Measurements from ENCODE around the gene GHR. TPM values are rescaled to one million over a fixed set of nuclear protein-coding genes. Genes with fewer than 3 reads are reported as not detected.

The GHR gene
- total and polyA plus RNA-seq, 10 donors, result 0.42 to 11.5 (median 5.1) TPM

GRCh38 chr5:42768106-42768504, 344.9 kb downstream of the GHR start:
- Histone ChIP-seq H3K27me3 (replicated peaks in 1 of 7) (no peaks in the 10 kb centered on the region), H3K27ac (no peak overlapping the region), H3K36me3 (peaks cover 0 to 2% (median 0%) of the 10 kb centered on the region in 6 donors), H3K4me1 (no peaks in the 10 kb centered on the region), H3K9me3 (no peaks in the 10 kb centered on the region), H3K4me3 (no peak overlapping the region)
- TF ChIP-seq POLR2AphosphoS5 (IDR thresholded peaks at IDR 0.05), result no peak
- TF ChIP-seq, protein P1, sequence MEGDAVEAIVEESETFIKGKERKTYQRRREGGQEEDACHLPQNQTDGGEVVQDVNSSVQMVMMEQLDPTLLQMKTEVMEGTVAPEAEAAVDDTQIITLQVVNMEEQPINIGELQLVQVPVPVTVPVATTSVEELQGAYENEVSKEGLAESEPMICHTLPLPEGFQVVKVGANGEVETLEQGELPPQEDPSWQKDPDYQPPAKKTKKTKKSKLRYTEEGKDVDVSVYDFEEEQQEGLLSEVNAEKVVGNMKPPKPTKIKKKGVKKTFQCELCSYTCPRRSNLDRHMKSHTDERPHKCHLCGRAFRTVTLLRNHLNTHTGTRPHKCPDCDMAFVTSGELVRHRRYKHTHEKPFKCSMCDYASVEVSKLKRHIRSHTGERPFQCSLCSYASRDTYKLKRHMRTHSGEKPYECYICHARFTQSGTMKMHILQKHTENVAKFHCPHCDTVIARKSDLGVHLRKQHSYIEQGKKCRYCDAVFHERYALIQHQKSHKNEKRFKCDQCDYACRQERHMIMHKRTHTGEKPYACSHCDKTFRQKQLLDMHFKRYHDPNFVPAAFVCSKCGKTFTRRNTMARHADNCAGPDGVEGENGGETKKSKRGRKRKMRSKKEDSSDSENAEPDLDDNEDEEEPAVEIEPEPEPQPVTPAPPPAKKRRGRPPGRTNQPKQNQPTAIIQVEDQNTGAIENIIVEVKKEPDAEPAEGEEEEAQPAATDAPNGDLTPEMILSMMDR (IDR thresholded peaks at IDR 0.05 in 8 of 11, conservative IDR thresholded peaks at IDR 0.05 in 3 of 11), result no peak
- TF ChIP-seq POLR2A (IDR thresholded peaks at IDR 0.05), result no peak
- DNase-seq, result no peak
- intact Hi-C loops (cut with DNase I; ENCODE audit: low total_unique reads), result loop anchor here (5.0 to 10.0 kb wide), 2 partner anchors 119 to 903 kb away; no protein-coding TSS in a partner anchor
- 23 to 77% (median 50%) methylated on average over 1 of the region's 1 CpG for WGBS, 5 donors

GRCh38 chr5:42770003-42770402, 346.8 kb downstream of the GHR start:
- H3K27ac ChIP-seq, result no peak overlapping the region
- TF ChIP-seq POLR2AphosphoS5 (IDR thresholded peaks at IDR 0.05), result no peak
- TF ChIP-seq, protein P1 (IDR thresholded peaks at IDR 0.05 in 8 of 11, conservative IDR thresholded peaks at IDR 0.05 in 3 of 11), result no peak
- no peak for TF ChIP-seq POLR2A (IDR thresholded peaks at IDR 0.05)
- H3K9me3 ChIP-seq, result no peaks in the 10 kb centered on the region
- DNase-seq, result no peak
- no peaks in the 10 kb centered on the region for H3K36me3 ChIP-seq
- H3K4me3 ChIP-seq, result no peak overlapping the region
- H3K27me3 ChIP-seq (replicated peaks in 1 of 7), result no peaks in the 10 kb centered on the region
- no peaks in the 10 kb centered on the region for H3K4me1 ChIP-seq
- intact Hi-C loops (cut with DNase I; ENCODE audit: low total_unique reads), result no loop called here

All from spleen (tissue), 11 donors.